ENCODE data around the gene PPP1R14B.

The PPP1R14B gene

DNA sequence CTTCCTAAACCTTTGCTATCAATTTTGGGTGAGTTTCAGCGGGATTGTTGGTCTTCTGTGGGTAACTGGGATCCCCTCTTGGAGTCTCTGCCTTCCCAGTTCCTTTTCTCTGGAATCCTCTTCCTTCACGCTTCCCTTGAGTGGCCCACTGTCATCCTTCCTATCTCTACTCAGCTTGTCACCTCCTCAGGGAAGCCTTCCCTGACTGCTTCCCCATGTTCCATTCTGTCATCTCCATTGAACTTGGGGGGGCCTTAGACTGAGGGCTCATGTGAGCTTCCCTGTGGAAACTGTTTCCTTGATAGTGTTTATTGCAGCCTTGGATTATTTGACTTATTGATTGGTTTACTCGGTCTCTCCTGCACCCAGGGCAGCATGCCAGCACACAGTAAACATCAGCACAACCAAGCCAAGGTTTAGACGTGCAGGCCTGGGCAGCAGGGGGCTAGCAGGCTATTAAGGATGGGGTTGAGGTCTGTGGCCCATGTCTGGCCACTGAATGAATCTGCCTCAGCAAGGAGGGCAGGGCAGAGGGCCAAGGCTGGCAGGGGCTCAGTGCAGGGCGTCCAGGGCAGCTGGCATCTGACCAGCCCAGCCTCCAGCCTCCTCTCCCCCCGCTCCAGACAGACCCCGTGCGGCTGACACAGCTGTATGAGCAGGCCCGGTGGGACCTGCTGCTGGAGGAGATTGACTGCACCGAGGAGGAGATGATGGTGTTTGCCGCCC is 28.0 kb downstream of the PPP1R14B start:
- in situ Hi-C loops (cut with HindIII; ENCODE audit: low sequenced_read_pairs) = loop anchor here (25.0 kb wide), 1 partner anchor 419 kb away; no protein-coding TSS in a partner anchor
- TF ChIP-seq, protein P1, sequence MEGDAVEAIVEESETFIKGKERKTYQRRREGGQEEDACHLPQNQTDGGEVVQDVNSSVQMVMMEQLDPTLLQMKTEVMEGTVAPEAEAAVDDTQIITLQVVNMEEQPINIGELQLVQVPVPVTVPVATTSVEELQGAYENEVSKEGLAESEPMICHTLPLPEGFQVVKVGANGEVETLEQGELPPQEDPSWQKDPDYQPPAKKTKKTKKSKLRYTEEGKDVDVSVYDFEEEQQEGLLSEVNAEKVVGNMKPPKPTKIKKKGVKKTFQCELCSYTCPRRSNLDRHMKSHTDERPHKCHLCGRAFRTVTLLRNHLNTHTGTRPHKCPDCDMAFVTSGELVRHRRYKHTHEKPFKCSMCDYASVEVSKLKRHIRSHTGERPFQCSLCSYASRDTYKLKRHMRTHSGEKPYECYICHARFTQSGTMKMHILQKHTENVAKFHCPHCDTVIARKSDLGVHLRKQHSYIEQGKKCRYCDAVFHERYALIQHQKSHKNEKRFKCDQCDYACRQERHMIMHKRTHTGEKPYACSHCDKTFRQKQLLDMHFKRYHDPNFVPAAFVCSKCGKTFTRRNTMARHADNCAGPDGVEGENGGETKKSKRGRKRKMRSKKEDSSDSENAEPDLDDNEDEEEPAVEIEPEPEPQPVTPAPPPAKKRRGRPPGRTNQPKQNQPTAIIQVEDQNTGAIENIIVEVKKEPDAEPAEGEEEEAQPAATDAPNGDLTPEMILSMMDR (IDR thresholded peaks at IDR 0.05; ENCODE audit: low read depth, low read length, missing control alignments) = no peak
- DNase-seq (ENCODE audit: low read depth) = no peak
- H3K4me3 ChIP-seq (ENCODE audit: low read depth, low read length) = no peak overlapping the region

DNA sequence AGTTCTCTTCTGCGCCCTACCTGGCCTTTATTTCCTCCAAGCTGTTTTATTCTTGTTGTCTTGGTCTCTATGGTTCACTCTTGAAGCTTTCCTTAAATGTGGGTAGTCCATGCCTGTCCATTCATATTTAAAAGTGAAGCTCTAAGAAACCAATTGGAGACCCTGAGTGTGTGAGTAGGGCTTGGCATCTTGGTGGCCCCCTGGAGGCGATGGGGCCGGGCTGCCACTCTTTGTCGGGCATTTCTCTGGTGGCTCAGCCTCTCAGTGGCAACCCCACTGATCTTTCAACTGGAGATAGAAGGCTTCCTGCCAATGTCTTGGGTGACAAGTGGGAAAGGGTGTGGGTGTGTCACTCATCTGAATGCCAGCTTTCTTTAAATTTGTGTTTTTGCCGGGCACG is 29.9 kb downstream of the PPP1R14B start:
- no peak overlapping the region for H3K4me3 ChIP-seq (ENCODE audit: low read depth, low read length)
- TF ChIP-seq, protein P1 (IDR thresholded peaks at IDR 0.05; ENCODE audit: low read depth, low read length, missing control alignments) = no peak
- in situ Hi-C loops (cut with HindIII; ENCODE audit: low sequenced_read_pairs) = loop anchor here (25.0 kb wide), 1 partner anchor 420 kb away; no protein-coding TSS in a partner anchor
- no peak for DNase-seq (ENCODE audit: low read depth)

DNA sequence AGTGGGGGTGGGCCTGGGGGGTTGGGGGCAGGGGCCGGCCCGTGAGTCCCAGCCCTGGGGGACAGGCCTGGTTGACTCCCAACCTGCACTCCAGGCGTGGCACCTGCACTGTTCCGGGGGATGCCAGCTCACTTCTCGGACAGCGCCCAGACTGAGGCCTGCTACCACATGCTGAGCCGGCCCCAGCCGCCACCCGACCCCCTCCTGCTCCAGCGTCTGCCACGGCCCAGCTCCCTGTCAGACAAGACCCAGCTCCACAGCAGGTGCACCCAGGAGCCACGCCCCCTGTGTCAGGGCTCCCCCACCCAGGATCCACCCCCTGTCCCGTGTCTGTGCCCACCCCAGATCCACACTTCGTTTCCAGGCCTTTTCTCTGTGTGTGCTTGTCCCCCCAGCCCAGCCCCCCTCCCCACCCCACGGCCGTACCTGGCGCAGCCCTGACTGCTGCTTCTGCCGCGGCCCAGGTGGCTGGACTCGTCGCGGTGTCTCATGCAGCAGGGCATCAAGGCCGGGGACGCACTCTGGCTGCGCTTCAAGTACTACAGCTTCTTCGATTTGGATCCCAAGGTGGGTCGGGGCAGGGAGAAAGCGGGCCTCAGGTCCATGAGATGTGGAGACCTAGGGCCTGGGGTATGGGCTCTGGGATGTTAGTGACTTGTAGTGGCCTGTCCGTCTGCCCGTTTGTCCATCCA is 35.4 kb downstream of the PPP1R14B start:
- in situ Hi-C loops (cut with HindIII; ENCODE audit: low sequenced_read_pairs) = loop anchor here (25.0 kb wide), 1 partner anchor 426 kb away; no protein-coding TSS in a partner anchor
- DNase-seq (ENCODE audit: low read depth) = no peak
- TF ChIP-seq, protein P1 (IDR thresholded peaks at IDR 0.05; ENCODE audit: low read depth, low read length, missing control alignments) = no peak
- H3K4me3 ChIP-seq (ENCODE audit: low read depth, low read length) = no peak overlapping the region

DNA sequence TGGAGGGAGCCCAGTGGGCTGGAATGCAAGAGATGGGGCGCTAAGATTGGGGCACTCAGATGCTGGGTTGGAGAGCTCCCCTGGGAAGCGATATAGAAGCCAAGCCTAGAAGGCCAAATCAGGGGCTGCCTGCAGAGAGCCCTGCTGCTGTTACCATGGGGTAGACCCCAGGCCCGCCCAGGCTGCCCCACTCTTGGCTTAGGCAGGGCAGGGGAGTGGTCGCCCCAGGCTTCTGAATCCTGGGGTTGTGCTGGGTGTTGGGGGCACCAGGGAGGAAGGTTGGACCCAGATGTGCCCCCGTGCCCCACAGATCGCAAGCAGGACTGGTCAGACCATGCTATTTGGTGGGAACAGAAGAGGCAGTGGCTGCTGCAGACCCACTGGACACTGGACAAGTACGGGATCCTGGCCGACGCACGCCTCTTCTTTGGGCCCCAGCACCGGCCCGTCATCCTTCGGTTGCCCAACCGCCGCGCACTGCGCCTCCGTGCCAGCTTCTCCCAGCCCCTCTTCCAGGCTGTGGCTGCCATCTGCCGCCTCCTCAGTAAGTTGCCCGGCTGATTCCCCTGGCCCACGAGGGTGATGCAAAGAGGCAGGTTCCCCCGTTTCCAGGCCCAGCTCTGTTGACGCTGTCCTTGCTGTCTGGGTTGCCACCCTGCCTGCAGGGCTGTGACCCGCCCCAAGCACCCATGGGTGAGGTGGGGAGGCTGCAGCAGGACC is 36.3 kb downstream of the PPP1R14B start:
- TF ChIP-seq, protein P1 (IDR thresholded peaks at IDR 0.05; ENCODE audit: low read depth, low read length, missing control alignments) = no peak
- no peak overlapping the region for H3K4me3 ChIP-seq (ENCODE audit: low read depth, low read length)
- no peak for DNase-seq (ENCODE audit: low read depth)
- in situ Hi-C loops (cut with HindIII; ENCODE audit: low sequenced_read_pairs) = loop anchor here (25.0 kb wide), 1 partner anchor 427 kb away; no protein-coding TSS in a partner anchor

DNA sequence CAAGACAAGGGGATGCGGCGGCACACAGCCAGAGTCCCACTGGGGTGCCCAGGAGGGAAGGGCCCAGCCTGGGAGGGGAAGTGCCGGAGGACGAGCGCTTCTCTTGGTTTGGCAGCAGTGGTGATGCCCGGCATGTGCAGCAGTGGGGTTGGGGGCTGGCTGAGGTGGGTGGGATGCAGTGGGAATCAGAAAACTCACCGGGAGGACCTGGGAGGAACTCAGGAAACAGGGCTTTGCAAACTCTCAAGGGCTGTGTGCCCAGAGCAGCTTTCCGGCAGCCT is 37.2 kb downstream of the PPP1R14B start:
- no peak overlapping the region for H3K4me3 ChIP-seq (ENCODE audit: low read depth, low read length)
- TF ChIP-seq, protein P1 (IDR thresholded peaks at IDR 0.05; ENCODE audit: low read depth, low read length, missing control alignments) = no peak
- DNase-seq (ENCODE audit: low read depth) = no peak
- in situ Hi-C loops (cut with HindIII; ENCODE audit: low sequenced_read_pairs) = loop anchor here (10.0 to 25.0 kb wide), 2 partner anchors 65 to 428 kb away; no protein-coding TSS in a partner anchor

DNA sequence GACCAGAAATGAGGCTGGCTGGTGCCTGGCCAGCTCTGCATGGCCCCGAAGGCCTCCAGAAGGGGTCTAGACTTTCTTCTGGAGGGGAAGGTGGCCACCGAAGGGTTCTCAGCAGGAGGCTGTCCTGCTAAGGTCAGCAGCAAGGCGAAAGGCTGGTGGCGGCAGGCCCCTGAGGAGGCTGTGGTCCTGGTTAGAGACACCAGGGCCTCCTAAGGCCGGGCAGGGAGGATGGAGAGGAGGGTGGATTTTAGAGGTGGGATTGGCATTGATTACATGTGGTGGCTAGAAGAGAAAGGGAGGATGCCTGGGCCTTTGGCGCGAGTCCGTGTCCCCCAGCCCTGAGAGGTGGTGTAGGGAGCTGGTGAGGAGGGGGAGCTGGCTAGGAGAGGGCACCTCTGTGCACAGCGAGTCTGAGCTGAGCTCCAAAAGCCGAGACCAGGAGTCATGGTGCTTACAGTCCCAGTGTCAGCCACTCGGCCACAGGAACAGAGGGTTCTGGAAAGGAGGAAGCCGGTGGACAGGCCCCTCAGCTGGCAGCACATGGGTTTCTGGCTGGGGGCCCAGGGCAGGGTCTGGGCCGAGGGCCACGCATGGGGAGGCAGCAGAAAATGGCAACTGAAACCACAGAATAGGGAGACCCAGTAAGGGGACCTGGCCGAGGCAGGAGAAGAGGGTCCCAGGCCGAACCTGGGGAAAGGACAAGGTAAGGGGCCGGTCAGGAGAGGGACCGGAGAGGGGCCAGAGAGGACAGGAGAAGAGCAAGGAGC is 37.8 kb downstream of the PPP1R14B start:
- no peak for DNase-seq (ENCODE audit: low read depth)
- TF ChIP-seq, protein P1 (IDR thresholded peaks at IDR 0.05; ENCODE audit: low read depth, low read length, missing control alignments) = no peak
- in situ Hi-C loops (cut with HindIII; ENCODE audit: low sequenced_read_pairs) = loop anchor here (10.0 to 25.0 kb wide), 2 partner anchors 66 to 428 kb away; no protein-coding TSS in a partner anchor
- no peak overlapping the region for H3K4me3 ChIP-seq (ENCODE audit: low read depth, low read length)

Measured in astrocyte of the cerebellum (primary cell).